ENCODE results near the gene PJVK. TPM values are rescaled to one million over a fixed set of nuclear protein-coding genes. Genes with fewer than 3 reads are reported as not detected.
A peak's percentile ranks its signal among the peaks of the same experiment; 100 is the strongest.

Gene PJVK
- total RNA-seq, 2 donors from 2014 or later: 0.59 to 2.4 TPM

- Histone ChIP-seq H3K4me1 (peaks cover 0 to 46% of the 10 kb centered on the region in 2 donors), H3K9me3 (no peaks in the 10 kb centered on the region), H3K27ac (peak overlapping the region; percentile 93 to 95), H3K36me3 (no peaks in the 10 kb centered on the region), H3K4me3 (peak overlapping the region; percentile 47 to 62), H3K27me3 (no peaks in the 10 kb centered on the region)
- no peak for TF ChIP-seq CTCF (IDR thresholded peaks at IDR 0.05)
- DNase-seq (ENCODE audit: low spot score): no peak
These were observed 28.1 kb downstream of the PJVK start for GRCh38 chr2:178479275-178479616.

GRCh38 chr2:178479758-178480226 lies 28.6 kb downstream of the PJVK start:
- peaks cover 0 to 52% of the 10 kb centered on the region in 2 donors for H3K4me1 ChIP-seq
- TF ChIP-seq CTCF (IDR thresholded peaks at IDR 0.05): no peak
- H3K27ac ChIP-seq: peak overlapping the region; percentile 93 to 95
- no peak for DNase-seq (ENCODE audit: low spot score)
- peak overlapping the region; percentile 64 to 92 for H3K4me3 ChIP-seq
- H3K9me3 ChIP-seq: no peaks in the 10 kb centered on the region
- no peaks in the 10 kb centered on the region for H3K27me3 ChIP-seq
- no peaks in the 10 kb centered on the region for H3K36me3 ChIP-seq

GRCh38 chr2:178480227-178481181 lies 29.3 kb downstream of the PJVK start, which contains the start of gene PLEKHA3:
TSS of gene PLEKHA3 (plus strand) at chr2:178480457. CDS start at chr2:178480870, 413 bp downstream.
- H3K4me1 ChIP-seq: peaks cover 0 to 55% of the 10 kb centered on the region in 2 donors
- peak within 1 kb of the TSS; percentile 64 to 92 for H3K4me3 ChIP-seq
- no peaks in the 10 kb centered on the region for H3K36me3 ChIP-seq
- DNase-seq (ENCODE audit: low spot score): peak; percentile 96
- H3K9me3 ChIP-seq: no peaks in the 10 kb centered on the region
- H3K27ac ChIP-seq: peak within 1 kb of the TSS; percentile 93 to 95
- no peaks in the 10 kb centered on the region for H3K27me3 ChIP-seq
- no peak for TF ChIP-seq CTCF (IDR thresholded peaks at IDR 0.05)

GRCh38 chr2:178482437-178482836 lies 31.3 kb downstream of the PJVK start:
- Histone ChIP-seq H3K27me3 (no peaks in the 10 kb centered on the region), H3K9me3 (no peaks in the 10 kb centered on the region), H3K27ac (no peak overlapping the region), H3K4me1 (peaks cover 0 to 50% of the 10 kb centered on the region in 2 donors), H3K36me3 (peaks cover 3% of the 10 kb centered on the region), H3K4me3 (no peak overlapping the region)
- DNase-seq (ENCODE audit: low spot score): no peak
- no peak for TF ChIP-seq CTCF (IDR thresholded peaks at IDR 0.05)

- peaks cover 15% of the 10 kb centered on the region for H3K36me3 ChIP-seq
- no peak for TF ChIP-seq CTCF (IDR thresholded peaks at IDR 0.05)
- peak; percentile 69 for DNase-seq (ENCODE audit: low spot score)
- H3K27me3 ChIP-seq: no peaks in the 10 kb centered on the region
- H3K4me3 ChIP-seq: no peak overlapping the region
- H3K27ac ChIP-seq: peak overlapping the region; percentile 58 to 75
- peaks cover 0 to 40% of the 10 kb centered on the region in 2 donors for H3K4me1 ChIP-seq
- no peaks in the 10 kb centered on the region for H3K9me3 ChIP-seq
These were observed 33.3 kb downstream of the PJVK start for GRCh38 chr2:178484245-178485041.
